ENCODE results near the gene NOTCH2.

NOTCH2 gene

DNA sequence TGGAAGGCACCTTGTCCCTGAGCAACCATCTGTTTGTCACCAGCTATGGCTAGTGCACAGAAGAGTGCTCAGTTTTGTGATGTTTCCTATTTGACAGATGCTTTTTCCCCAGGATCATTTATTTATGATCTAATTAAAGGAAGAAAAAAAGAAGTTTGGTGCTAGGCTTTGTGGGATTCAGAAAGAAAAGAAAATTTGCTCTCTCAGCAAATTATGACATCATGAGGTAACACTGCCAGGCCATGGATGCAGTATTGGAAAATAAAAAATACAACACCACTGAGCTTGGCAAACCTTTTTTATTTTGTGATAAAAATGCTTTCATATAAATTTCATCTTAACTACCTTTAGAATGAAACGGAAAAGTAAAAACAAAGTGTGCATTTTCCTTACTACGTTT lies 157.7 kb downstream of the NOTCH2 start:
- H3K36me3 ChIP-seq (ENCODE audit: insufficient read depth, low read length), result peaks cover 42% of the 10 kb centered on the region
- H3K27ac ChIP-seq (ENCODE audit: low read depth, low read length), result no peak overlapping the region
- no peak overlapping the region for H3K4me3 ChIP-seq (ENCODE audit: low read depth in 1 of 2, low read length in 2 of 2)
- no peaks in the 10 kb centered on the region for H3K9me3 ChIP-seq (ENCODE audit: low read length)
- no peaks in the 10 kb centered on the region for H3K27me3 ChIP-seq (ENCODE audit: control insufficient read depth in 1 of 2, insufficient read depth in 2 of 2, low read length in 2 of 2)
- H3K4me1 ChIP-seq (ENCODE audit: insufficient read depth, low read length), result no peaks in the 10 kb centered on the region
- H3K9ac ChIP-seq (ENCODE audit: low read length), result no peak overlapping the region

DNA sequence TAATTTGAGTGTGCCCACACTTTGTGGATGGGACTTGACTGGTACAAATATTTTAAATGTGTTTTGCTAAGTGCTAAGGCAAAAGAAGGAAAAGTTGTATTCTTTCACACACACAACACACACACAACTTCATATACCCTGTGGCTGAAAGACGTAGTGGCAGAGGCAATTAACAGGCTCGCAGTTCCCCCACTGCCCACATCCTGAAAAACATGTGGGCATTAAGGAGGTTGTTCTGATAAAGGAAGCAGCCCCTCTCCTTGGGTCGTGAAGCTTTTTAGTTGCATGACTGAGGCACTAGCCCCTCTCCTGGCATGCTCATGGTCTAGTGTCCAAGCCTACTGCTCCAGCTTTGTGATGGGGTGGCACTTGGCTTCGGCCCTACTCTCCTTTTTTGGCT lies 158.8 kb downstream of the NOTCH2 start:
- H3K4me1 ChIP-seq (ENCODE audit: insufficient read depth, low read length), result no peaks in the 10 kb centered on the region
- no peak overlapping the region for H3K4me3 ChIP-seq (ENCODE audit: low read depth in 1 of 2, low read length in 2 of 2)
- no peak overlapping the region for H3K9ac ChIP-seq (ENCODE audit: low read length)
- H3K27ac ChIP-seq (ENCODE audit: low read depth, low read length), result no peak overlapping the region
- no peaks in the 10 kb centered on the region for H3K27me3 ChIP-seq (ENCODE audit: control insufficient read depth in 1 of 2, insufficient read depth in 2 of 2, low read length in 2 of 2)
- peaks cover 32% of the 10 kb centered on the region for H3K36me3 ChIP-seq (ENCODE audit: insufficient read depth, low read length)
- H3K9me3 ChIP-seq (ENCODE audit: low read length), result no peaks in the 10 kb centered on the region

DNA sequence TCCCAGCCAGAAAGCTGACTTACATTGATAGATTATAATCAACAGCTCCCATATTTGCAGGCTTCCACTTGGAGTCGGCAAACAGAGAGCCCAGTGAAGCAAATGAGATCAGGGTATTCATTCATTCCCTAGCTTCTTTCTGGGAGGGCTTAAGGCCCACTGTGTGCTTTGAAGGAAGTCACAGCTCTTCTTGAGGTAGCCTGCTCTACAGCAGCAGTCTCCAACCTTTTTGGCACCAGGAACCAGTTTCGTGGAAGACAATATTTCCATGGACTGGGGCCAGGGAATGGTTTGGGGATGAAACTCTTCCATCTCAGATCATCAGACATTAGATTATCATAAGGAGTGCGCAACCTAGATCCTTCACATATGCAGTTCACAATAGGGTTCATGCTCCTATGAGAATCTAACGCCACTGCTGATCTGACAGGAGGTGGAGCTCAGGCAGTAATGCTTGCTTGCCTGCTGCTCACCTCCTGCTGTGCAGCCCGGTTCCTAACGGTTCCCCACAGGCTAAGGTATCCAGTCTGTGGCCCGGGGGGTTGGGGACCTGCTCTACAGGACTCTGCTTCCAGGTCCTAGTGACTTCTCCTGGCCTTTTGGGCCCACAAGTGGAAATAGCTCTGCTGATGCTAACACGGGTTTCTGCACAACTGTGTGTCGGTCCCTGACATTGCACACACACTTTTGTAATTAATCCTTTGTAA lies 159.4 kb downstream of the NOTCH2 start:
- no peaks in the 10 kb centered on the region for H3K4me1 ChIP-seq (ENCODE audit: insufficient read depth, low read length)
- H3K27ac ChIP-seq (ENCODE audit: low read depth, low read length), result no peak overlapping the region
- no peaks in the 10 kb centered on the region for H3K27me3 ChIP-seq (ENCODE audit: control insufficient read depth in 1 of 2, insufficient read depth in 2 of 2, low read length in 2 of 2)
- no peaks in the 10 kb centered on the region for H3K9me3 ChIP-seq (ENCODE audit: low read length)
- H3K36me3 ChIP-seq (ENCODE audit: insufficient read depth, low read length), result peaks cover 27% of the 10 kb centered on the region
- no peak overlapping the region for H3K9ac ChIP-seq (ENCODE audit: low read length)
- H3K4me3 ChIP-seq (ENCODE audit: low read depth in 1 of 2, low read length in 2 of 2), result no peak overlapping the region

DNA sequence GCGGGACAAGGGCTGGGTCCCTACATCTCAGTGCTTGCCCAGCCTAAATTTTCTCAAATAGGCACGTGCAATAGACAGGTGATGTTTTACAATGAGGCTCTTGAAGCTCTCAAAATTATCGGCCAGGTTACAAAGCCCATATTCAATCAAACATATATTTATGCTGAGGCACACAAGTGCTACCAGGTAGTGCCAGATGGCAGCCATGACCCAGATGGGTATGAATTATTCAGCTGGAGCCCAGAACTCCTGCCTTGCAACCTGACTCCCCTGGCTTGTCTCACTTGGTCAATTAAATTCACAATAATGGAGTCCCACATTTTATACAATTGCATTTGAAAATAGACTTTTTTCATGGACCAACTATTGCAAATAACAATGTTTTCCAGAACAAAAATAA lies 160.8 kb downstream of the NOTCH2 start:
- Histone ChIP-seq H3K9me3 (ENCODE audit: low read length) (no peaks in the 10 kb centered on the region), H3K27ac (ENCODE audit: low read depth, low read length) (no peak overlapping the region), H3K4me1 (ENCODE audit: insufficient read depth, low read length) (no peaks in the 10 kb centered on the region), H3K9ac (ENCODE audit: low read length) (no peak overlapping the region), H3K4me3 (ENCODE audit: low read depth in 1 of 2, low read length in 2 of 2) (no peak overlapping the region), H3K27me3 (ENCODE audit: control insufficient read depth in 1 of 2, insufficient read depth in 2 of 2, low read length in 2 of 2) (no peaks in the 10 kb centered on the region), H3K36me3 (ENCODE audit: insufficient read depth, low read length) (peaks cover 15% of the 10 kb centered on the region)

DNA sequence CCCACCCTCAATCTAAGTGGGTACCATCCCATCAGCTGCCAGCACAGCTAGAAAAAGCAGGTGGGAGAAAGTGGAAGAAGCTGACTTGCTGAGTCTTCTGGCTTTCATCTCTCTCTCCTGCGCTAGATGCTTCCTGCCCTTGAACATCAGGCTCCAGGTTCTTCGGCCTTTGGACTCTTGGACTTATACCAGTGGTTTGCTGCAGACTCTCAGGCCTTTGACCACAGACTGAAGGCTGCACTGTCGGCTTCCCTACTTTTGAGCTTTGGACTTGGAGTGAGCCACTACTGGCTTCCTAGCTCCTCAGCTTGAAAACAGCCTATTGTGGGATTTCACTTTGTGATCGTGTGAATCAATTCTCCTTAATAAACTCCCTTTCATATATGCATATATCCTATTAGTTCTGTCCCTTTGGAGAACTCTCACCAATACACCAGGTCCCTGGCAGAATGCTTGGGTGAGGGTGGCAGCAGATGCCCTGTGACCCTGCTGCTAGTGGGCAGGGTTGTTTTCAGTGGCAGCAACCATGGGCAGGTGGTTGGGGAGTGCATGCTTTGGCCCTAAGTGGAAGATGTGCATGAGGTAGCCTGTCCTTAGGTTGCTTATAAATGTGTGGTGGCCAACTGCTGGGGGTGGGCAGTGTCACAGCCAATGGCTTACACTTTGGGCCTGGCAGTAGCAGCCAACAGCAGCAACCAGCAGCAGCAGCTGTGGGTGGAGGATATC lies 162.4 kb downstream of the NOTCH2 start:
- Histone ChIP-seq H3K36me3 (ENCODE audit: insufficient read depth, low read length) (no peaks in the 10 kb centered on the region), H3K9ac (ENCODE audit: low read length) (no peak overlapping the region), H3K27ac (ENCODE audit: low read depth, low read length) (no peak overlapping the region), H3K27me3 (ENCODE audit: control insufficient read depth in 1 of 2, insufficient read depth in 2 of 2, low read length in 2 of 2) (no peaks in the 10 kb centered on the region), H3K4me1 (ENCODE audit: insufficient read depth, low read length) (no peaks in the 10 kb centered on the region), H3K4me3 (ENCODE audit: low read depth in 1 of 2, low read length in 2 of 2) (no peak overlapping the region), H3K9me3 (ENCODE audit: low read length) (no peaks in the 10 kb centered on the region)

DNA sequence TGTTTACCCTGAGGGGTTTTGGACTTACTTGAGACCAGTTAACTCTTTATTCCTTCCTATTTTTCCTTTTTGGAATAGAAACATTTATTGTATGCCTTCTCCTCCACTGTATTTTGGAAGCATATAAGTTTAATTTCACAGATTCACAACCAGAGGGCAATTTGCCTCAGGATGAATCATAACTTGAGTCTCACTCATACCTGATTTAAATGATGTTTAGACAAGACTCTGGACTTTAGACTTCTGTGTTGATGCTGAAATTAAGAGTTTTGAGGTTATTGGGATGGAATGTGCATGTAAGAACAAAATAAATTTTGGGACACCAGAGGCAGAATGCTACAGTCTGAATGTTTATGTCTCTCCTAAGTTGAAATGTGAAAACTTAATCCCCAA lies 166.0 kb downstream of the NOTCH2 start:
- Histone ChIP-seq H3K4me1 (ENCODE audit: insufficient read depth, low read length) (no peaks in the 10 kb centered on the region), H3K4me3 (ENCODE audit: low read depth in 1 of 2, low read length in 2 of 2) (no peak overlapping the region), H3K9ac (ENCODE audit: low read length) (no peak overlapping the region), H3K36me3 (ENCODE audit: insufficient read depth, low read length) (no peaks in the 10 kb centered on the region), H3K9me3 (ENCODE audit: low read length) (no peaks in the 10 kb centered on the region), H3K27ac (ENCODE audit: low read depth, low read length) (no peak overlapping the region), H3K27me3 (ENCODE audit: control insufficient read depth in 1 of 2, insufficient read depth in 2 of 2, low read length in 2 of 2) (no peaks in the 10 kb centered on the region)

DNA sequence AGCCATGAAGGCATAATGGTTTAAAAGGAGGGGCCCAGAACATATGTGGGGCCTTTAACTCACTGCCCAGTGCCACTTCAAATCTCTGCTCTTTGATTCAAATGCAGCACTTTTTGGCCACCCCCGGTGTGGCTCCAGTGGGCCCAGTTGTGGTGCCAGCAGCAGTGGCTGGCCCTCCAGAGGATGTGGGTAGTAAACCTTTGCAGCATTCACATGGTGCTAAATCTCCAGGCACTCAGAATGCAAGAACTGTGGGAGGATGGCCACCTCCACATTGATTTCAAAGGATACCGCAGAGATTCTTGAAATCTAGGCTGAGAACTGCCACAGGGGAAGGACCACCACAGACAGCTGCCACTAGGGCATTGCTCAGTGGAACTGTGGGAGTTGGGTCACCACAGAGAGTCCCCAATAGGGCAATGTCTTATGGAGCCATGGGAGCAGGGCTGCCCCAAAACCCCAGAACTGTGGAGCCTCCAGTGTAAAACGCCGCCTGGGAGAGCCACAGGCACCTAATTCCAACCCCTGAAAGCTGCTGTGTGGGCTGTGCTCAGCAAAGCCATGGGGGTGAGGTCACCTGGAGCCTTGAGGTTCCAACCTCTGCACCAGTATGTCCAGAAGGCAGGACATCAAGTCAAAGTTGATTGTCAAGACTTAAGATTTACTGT lies 166.6 kb downstream of the NOTCH2 start:
- no peaks in the 10 kb centered on the region for H3K9me3 ChIP-seq (ENCODE audit: low read length)
- no peak overlapping the region for H3K4me3 ChIP-seq (ENCODE audit: low read depth in 1 of 2, low read length in 2 of 2)
- no peak overlapping the region for H3K27ac ChIP-seq (ENCODE audit: low read depth, low read length)
- H3K36me3 ChIP-seq (ENCODE audit: insufficient read depth, low read length), result no peaks in the 10 kb centered on the region
- H3K27me3 ChIP-seq (ENCODE audit: control insufficient read depth in 1 of 2, insufficient read depth in 2 of 2, low read length in 2 of 2), result no peaks in the 10 kb centered on the region
- no peak overlapping the region for H3K9ac ChIP-seq (ENCODE audit: low read length)
- H3K4me1 ChIP-seq (ENCODE audit: insufficient read depth, low read length), result no peaks in the 10 kb centered on the region

DNA sequence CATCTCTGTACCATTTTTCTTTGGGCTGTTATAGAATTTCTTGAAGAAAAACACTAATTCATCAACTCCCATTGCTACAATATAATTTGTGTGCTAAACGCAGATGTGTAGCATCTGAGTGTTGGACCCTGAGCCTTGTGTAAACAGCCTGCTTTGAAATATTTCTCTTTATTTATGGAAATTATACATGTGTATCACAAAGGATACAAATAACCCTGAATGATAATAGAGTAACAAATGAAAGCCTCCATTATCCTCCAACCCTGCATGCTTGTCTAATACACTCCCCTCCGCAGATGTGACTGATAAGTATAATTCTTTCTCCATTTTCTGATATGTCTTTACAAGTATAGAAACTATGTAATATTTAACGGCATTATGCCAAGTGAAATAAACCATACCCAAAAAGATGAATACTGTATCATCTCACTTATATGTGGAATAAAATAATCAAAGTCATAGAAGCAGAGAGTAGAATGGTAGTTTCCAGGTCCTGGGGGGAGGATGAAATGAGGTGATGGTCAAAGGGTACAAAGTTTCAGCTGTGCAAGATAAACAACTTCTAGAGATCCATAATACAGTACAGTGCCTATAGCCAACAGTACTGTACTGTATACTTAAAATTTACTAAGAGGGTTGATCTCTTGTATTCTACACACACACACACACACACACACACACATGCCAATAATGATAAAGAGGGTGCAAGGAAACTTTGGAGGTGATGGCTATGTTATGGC lies 170.3 kb downstream of the NOTCH2 start:
- Histone ChIP-seq H3K4me1 (ENCODE audit: insufficient read depth, low read length) (no peaks in the 10 kb centered on the region), H3K27ac (ENCODE audit: low read depth, low read length) (no peak overlapping the region), H3K4me3 (ENCODE audit: low read depth in 1 of 2, low read length in 2 of 2) (no peak overlapping the region), H3K27me3 (ENCODE audit: control insufficient read depth in 1 of 2, insufficient read depth in 2 of 2, low read length in 2 of 2) (no peaks in the 10 kb centered on the region), H3K9me3 (ENCODE audit: low read length) (no peaks in the 10 kb centered on the region), H3K36me3 (ENCODE audit: insufficient read depth, low read length) (no peaks in the 10 kb centered on the region), H3K9ac (ENCODE audit: low read length) (no peak overlapping the region)

DNA sequence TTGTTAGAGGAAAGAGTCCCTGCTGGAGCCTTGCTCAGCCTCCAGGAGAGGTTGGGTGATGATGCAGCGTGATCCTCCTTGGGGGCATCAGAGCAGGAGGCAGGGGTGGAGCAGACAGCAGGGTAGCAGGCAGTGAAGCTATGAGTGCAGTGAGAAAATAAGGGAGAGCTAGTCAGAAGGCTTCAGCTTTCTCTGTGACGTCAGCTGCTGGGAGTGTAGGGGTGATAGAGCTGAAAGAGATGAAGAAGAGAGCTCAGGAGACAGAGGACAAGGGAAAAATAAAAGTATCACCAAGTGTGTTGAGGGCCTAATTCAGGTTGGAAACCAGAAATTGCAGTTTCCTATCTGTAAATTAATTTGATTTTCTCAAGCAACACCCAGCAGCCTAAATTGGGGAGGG lies 170.9 kb downstream of the NOTCH2 start:
- Histone ChIP-seq H3K9me3 (ENCODE audit: low read length) (no peaks in the 10 kb centered on the region), H3K27me3 (ENCODE audit: control insufficient read depth in 1 of 2, insufficient read depth in 2 of 2, low read length in 2 of 2) (no peaks in the 10 kb centered on the region), H3K9ac (ENCODE audit: low read length) (no peak overlapping the region), H3K4me1 (ENCODE audit: insufficient read depth, low read length) (no peaks in the 10 kb centered on the region), H3K36me3 (ENCODE audit: insufficient read depth, low read length) (no peaks in the 10 kb centered on the region), H3K4me3 (ENCODE audit: low read depth in 1 of 2, low read length in 2 of 2) (no peak overlapping the region), H3K27ac (ENCODE audit: low read depth, low read length) (no peak overlapping the region)

DNA sequence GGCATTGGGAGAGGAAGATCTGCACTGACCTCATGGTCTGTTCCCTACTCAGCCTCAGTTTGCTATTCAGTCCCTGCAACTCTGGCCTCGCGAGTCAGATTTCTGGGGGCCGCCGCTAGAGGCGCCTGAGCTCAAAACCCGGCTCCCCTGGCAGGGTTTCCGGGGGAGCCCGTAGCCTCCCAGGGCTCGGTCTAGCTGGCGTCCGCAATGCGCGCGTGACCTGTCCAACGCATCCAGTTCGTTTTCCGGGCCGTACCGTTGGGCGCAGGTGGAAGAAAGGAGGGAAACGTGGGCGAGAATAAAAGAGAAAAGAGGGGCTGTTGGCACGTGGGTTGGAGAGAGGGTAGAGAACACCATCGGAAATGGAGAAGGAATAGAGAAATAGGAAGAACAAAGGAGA lies 173.2 kb downstream of the NOTCH2 start, which contains the start of gene ADAM30:
Gene ADAM30 (minus strand): TSS at position 213 of the 400 bp plus-strand sequence. CDS start 179 bp downstream, at position 34.
- H3K4me3 ChIP-seq (ENCODE audit: low read depth in 1 of 2, low read length in 2 of 2), result no peak within 1 kb of the TSS
- H3K27ac ChIP-seq (ENCODE audit: low read depth, low read length), result no peak within 1 kb of the TSS
- no peaks in the 10 kb centered on the region for H3K9me3 ChIP-seq (ENCODE audit: low read length)
- no peaks in the 10 kb centered on the region for H3K4me1 ChIP-seq (ENCODE audit: insufficient read depth, low read length)
- H3K27me3 ChIP-seq (ENCODE audit: control insufficient read depth in 1 of 2, insufficient read depth in 2 of 2, low read length in 2 of 2), result no peaks in the 10 kb centered on the region
- no peaks in the 10 kb centered on the region for H3K36me3 ChIP-seq (ENCODE audit: insufficient read depth, low read length)
- H3K9ac ChIP-seq (ENCODE audit: low read length), result no peak within 1 kb of the TSS

DNA sequence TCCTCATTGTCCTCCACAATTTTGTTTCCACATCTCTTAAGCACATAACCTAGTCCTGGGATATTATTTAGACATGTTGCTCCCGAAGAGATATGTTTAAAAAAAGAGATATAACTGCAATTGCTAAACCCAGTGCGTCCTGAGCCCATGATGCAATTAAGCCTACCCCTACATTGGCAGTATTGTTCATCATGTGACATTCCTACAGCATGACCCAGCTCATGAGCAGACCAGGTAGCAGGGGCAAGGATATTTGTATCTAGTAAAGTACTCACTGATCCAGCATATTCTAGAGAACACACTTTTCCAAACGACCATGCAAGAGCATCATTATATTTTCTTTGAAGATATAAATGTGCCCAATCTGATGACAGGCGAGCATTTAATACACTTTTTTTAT lies 174.4 kb downstream of the NOTCH2 start:
- Histone ChIP-seq H3K9me3 (ENCODE audit: low read length) (no peaks in the 10 kb centered on the region), H3K27me3 (ENCODE audit: control insufficient read depth in 1 of 2, insufficient read depth in 2 of 2, low read length in 2 of 2) (no peaks in the 10 kb centered on the region), H3K4me1 (ENCODE audit: insufficient read depth, low read length) (no peaks in the 10 kb centered on the region), H3K4me3 (ENCODE audit: low read depth in 1 of 2, low read length in 2 of 2) (no peak overlapping the region), H3K9ac (ENCODE audit: low read length) (no peak overlapping the region), H3K27ac (ENCODE audit: low read depth, low read length) (no peak overlapping the region), H3K36me3 (ENCODE audit: insufficient read depth, low read length) (no peaks in the 10 kb centered on the region)

All from muscle layer of colon (tissue), 2 donors.